HCEC 1CT (cell line): ENCODE data around the gene OR2B2.

Experiments
- DNase-seq: peaks from one replicate; pipeline ENCODE4 v3.0.0-alpha.2; 2017

Gene OR2B2

GRCh38 chr6:27866357-27867050 is 45.7 kb downstream of the OR2B2 start:
- DNase-seq = peak; percentile 83

GRCh38 chr6:27865850-27866356 is 46.3 kb downstream of the OR2B2 start:
- DNase-seq = peak; percentile 46

- DNase-seq = peak; percentile 98
Observed at GRCh38 chr6:27864906-27865849, 47.0 kb downstream of the OR2B2 start.

- peak; percentile 22 for DNase-seq
Observed at GRCh38 chr6:27863962-27864905, 48.0 kb downstream of the OR2B2 start.

GRCh38 chr6:27862396-27863066 is 49.7 kb downstream of the OR2B2 start:
- DNase-seq = peak; percentile 23

GRCh38 chr6:27861861-27862260 is 50.3 kb downstream of the OR2B2 start:
- no peak for DNase-seq

- DNase-seq = no peak
Observed at GRCh38 chr6:27861276-27861840, 50.8 kb downstream of the OR2B2 start.
